ENCODE results near the gene WDR70. TPM values are rescaled to one million over a fixed set of nuclear protein-coding genes. Genes with fewer than 3 reads are reported as not detected.

Gene WDR70
- total RNA-seq, 1 donor from 2014 or later = 31.3 TPM

DNA sequence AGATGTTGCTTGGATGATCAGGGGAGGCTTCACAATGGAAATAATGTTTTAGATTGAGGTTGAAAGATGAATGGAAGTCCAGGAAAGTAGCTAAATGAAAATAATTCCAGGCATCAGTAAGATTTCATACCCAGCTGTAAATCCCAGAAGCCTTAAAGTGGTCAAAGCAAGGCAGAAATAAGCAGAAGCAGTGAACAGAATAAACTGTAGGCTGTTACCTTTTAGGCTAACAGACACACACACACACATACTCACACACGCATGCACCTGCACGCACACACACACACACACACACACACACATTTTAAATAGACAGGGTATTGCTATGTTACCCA, 175.3 kb downstream of the WDR70 start:
- Mint-ChIP-seq H3K4me1 (ENCODE audit: low read depth, unreplicated experiment) (peaks cover 17% of the 10 kb centered on the region), H3K4me3 (ENCODE audit: unreplicated experiment) (no peak overlapping the region), H3K9me3 (ENCODE audit: unreplicated experiment) (no peaks in the 10 kb centered on the region), H3K36me3 (ENCODE audit: low read depth, unreplicated experiment) (peaks cover 2% of the 10 kb centered on the region), H3K27ac (ENCODE audit: unreplicated experiment) (peak overlapping the region; percentile 9), H3K27me3 (ENCODE audit: low read depth, unreplicated experiment) (no peaks in the 10 kb centered on the region)
- Histone ChIP-seq H4K20me1 (ENCODE audit: insufficient read depth, low read length) (no peaks in the 10 kb centered on the region), H3K79me2 (ENCODE audit: insufficient read depth, low read length) (peaks cover 2% of the 10 kb centered on the region), H3K36me3 (ENCODE audit: insufficient read depth, low read length) (no peaks in the 10 kb centered on the region), H3K27me3 (ENCODE audit: insufficient read depth, low read length) (no peaks in the 10 kb centered on the region), H3K4me3 (ENCODE audit: insufficient read depth, low read depth, low read length) (no peak overlapping the region), H3K4me2 (ENCODE audit: low read length) (no peak overlapping the region), H2AFZ (ENCODE audit: low read depth, low read length) (no peak overlapping the region), H3K9ac (ENCODE audit: low read length) (no peak overlapping the region), H3K9me3 (ENCODE audit: insufficient read depth, low read depth, low read length) (no peaks in the 10 kb centered on the region), H3K4me1 (ENCODE audit: insufficient read depth, low read length) (peaks cover 5% of the 10 kb centered on the region), H3K27ac (ENCODE audit: low read depth, low read length) (no peak overlapping the region)
- DNase-seq (ENCODE audit: low read depth) (no peak), FAIRE-seq (no peak)
- TF ChIP-seq EZH2 (IDR thresholded peaks at IDR 0.05; ENCODE audit: insufficient read depth, low read length) = no peak
- TF ChIP-seq, protein P1, sequence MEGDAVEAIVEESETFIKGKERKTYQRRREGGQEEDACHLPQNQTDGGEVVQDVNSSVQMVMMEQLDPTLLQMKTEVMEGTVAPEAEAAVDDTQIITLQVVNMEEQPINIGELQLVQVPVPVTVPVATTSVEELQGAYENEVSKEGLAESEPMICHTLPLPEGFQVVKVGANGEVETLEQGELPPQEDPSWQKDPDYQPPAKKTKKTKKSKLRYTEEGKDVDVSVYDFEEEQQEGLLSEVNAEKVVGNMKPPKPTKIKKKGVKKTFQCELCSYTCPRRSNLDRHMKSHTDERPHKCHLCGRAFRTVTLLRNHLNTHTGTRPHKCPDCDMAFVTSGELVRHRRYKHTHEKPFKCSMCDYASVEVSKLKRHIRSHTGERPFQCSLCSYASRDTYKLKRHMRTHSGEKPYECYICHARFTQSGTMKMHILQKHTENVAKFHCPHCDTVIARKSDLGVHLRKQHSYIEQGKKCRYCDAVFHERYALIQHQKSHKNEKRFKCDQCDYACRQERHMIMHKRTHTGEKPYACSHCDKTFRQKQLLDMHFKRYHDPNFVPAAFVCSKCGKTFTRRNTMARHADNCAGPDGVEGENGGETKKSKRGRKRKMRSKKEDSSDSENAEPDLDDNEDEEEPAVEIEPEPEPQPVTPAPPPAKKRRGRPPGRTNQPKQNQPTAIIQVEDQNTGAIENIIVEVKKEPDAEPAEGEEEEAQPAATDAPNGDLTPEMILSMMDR (IDR thresholded peaks at IDR 0.05; ENCODE audit: insufficient read depth, low read depth, low read length) = no peak

DNA sequence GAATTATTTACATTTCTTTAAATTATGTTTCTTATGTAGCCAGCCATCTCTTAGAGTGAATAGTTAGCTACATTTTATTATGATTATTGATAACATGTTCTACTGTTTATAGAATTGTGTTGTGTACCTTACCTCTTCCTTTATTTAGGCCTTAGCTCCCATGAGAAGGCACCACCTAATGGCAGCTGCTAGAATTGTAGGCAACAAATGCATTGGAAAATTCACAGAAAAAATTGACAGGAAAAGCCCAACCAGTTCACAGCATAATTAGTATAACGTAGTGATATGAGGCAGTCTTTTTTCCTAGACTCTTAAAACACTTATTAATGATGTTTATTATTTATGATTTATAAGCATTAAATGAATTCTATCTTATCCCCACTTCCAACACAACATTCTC, 175.8 kb downstream of the WDR70 start:
- Mint-ChIP-seq H3K4me1 (ENCODE audit: low read depth, unreplicated experiment) (peaks cover 17% of the 10 kb centered on the region), H3K4me3 (ENCODE audit: unreplicated experiment) (no peak overlapping the region), H3K27me3 (ENCODE audit: low read depth, unreplicated experiment) (no peaks in the 10 kb centered on the region), H3K27ac (ENCODE audit: unreplicated experiment) (no peak overlapping the region), H3K36me3 (ENCODE audit: low read depth, unreplicated experiment) (peaks cover 2% of the 10 kb centered on the region), H3K9me3 (ENCODE audit: unreplicated experiment) (no peaks in the 10 kb centered on the region)
- TF ChIP-seq EZH2 (IDR thresholded peaks at IDR 0.05; ENCODE audit: insufficient read depth, low read length) = no peak
- TF ChIP-seq, protein P1 (IDR thresholded peaks at IDR 0.05; ENCODE audit: insufficient read depth, low read depth, low read length) = peak; percentile 25
- Histone ChIP-seq H3K79me2 (ENCODE audit: insufficient read depth, low read length) (peaks cover under 1% of the 10 kb centered on the region), H3K27ac (ENCODE audit: low read depth, low read length) (no peak overlapping the region), H3K4me1 (ENCODE audit: insufficient read depth, low read length) (peaks cover 5% of the 10 kb centered on the region), H2AFZ (ENCODE audit: low read depth, low read length) (no peak overlapping the region), H3K4me2 (ENCODE audit: low read length) (no peak overlapping the region), H3K9ac (ENCODE audit: low read length) (no peak overlapping the region), H3K9me3 (ENCODE audit: insufficient read depth, low read depth, low read length) (no peaks in the 10 kb centered on the region), H3K36me3 (ENCODE audit: insufficient read depth, low read length) (no peaks in the 10 kb centered on the region), H3K27me3 (ENCODE audit: insufficient read depth, low read length) (no peaks in the 10 kb centered on the region), H4K20me1 (ENCODE audit: insufficient read depth, low read length) (no peaks in the 10 kb centered on the region), H3K4me3 (ENCODE audit: insufficient read depth, low read depth, low read length) (no peak overlapping the region)
- no peak for DNase-seq (ENCODE audit: low read depth)
- no peak for FAIRE-seq

DNA sequence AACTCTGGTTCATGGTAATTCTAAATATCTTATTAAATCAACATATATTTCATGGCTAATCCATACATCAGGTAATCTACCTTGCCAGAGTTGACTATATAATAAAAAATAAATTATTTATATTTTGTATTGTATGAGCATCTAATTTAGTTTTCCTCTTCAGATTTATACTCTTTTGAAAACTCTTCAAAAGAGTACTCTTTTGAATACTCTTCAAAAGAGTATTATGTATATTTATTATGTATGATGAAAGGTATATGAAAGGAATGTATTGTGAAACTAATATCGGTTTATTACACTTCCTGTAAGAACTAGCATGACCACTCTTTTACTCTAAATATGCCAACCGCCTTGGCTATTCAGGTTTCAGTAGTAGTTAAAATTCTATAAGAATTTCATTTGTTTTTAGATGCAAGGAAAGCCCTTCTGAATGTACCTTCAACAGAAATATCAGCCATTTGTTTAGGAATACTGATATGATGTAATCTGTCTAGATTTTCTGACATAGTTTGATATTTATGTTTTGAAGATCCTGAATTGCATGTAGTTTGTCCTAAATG, 178.7 kb downstream of the WDR70 start:
- H3K36me3 ChIP-seq (ENCODE audit: insufficient read depth, low read length) = no peaks in the 10 kb centered on the region
- H3K4me1 Mint-ChIP-seq (ENCODE audit: low read depth, unreplicated experiment) = peaks cover 12% of the 10 kb centered on the region
- no peaks in the 10 kb centered on the region for H3K79me2 ChIP-seq (ENCODE audit: insufficient read depth, low read length)
- no peaks in the 10 kb centered on the region for H4K20me1 ChIP-seq (ENCODE audit: insufficient read depth, low read length)
- peaks cover 3% of the 10 kb centered on the region for H3K4me1 ChIP-seq (ENCODE audit: insufficient read depth, low read length)
- H3K27me3 Mint-ChIP-seq (ENCODE audit: low read depth, unreplicated experiment) = no peaks in the 10 kb centered on the region
- no peak overlapping the region for H3K9ac ChIP-seq (ENCODE audit: low read length)
- H3K27ac Mint-ChIP-seq (ENCODE audit: unreplicated experiment) = no peak overlapping the region
- no peaks in the 10 kb centered on the region for H3K9me3 ChIP-seq (ENCODE audit: insufficient read depth, low read depth, low read length)
- FAIRE-seq = no peak
- H3K4me3 ChIP-seq (ENCODE audit: insufficient read depth, low read depth, low read length) = no peak overlapping the region
- TF ChIP-seq, protein P1 (IDR thresholded peaks at IDR 0.05; ENCODE audit: insufficient read depth, low read depth, low read length) = no peak
- no peak overlapping the region for H3K4me3 Mint-ChIP-seq (ENCODE audit: unreplicated experiment)
- H3K27ac ChIP-seq (ENCODE audit: low read depth, low read length) = no peak overlapping the region
- no peaks in the 10 kb centered on the region for H3K9me3 Mint-ChIP-seq (ENCODE audit: unreplicated experiment)
- H3K4me2 ChIP-seq (ENCODE audit: low read length) = no peak overlapping the region
- H2AFZ ChIP-seq (ENCODE audit: low read depth, low read length) = no peak overlapping the region
- no peaks in the 10 kb centered on the region for H3K36me3 Mint-ChIP-seq (ENCODE audit: low read depth, unreplicated experiment)
- no peaks in the 10 kb centered on the region for H3K27me3 ChIP-seq (ENCODE audit: insufficient read depth, low read length)
- DNase-seq (ENCODE audit: low read depth) = no peak

Data from astrocyte (in vitro differentiated cells and primary cell).